DND-41 (cell line): ENCODE measurements around the gene NTM.

Source experiments
- ATAC-seq: fragments of 200-7000 bp; cut with Tn5 transposase; 3 replicates; pipeline ENCODE4 v1.9.1; 2021; ENCODE audit warnings: low read depth; ENCODE audit not compliant: insufficient read depth
- DNase-seq: peaks from one replicate; pipeline ENCODE4 v3.0.0-alpha.2; 2020
- H2AFZ ChIP-seq: 2 replicates; pipeline ENCODE4 v1.6.0; 2012; ENCODE audit warnings: low read depth, low read length
- H3K27ac ChIP-seq: 2 replicates; pipeline ENCODE4 v1.5.1; 2012; ENCODE audit warnings: low read length, inconsistent platforms
- H3K27me3 ChIP-seq: fragments of 200-600 bp; sonication (generic); 2 replicates; pipeline ENCODE4 v1.6.0; 2012; ENCODE audit warnings: low read length, mild to moderate bottlenecking, inconsistent platforms; ENCODE audit not compliant: insufficient read depth, poor library complexity
- H3K36me3 ChIP-seq: 2 replicates; pipeline ENCODE4 v1.5.1; 2012; ENCODE audit warnings: low read length, inconsistent platforms; ENCODE audit not compliant: insufficient read depth
- H3K4me1 ChIP-seq: 2 replicates; pipeline ENCODE4 v1.5.1; 2012; ENCODE audit warnings: mild to moderate bottlenecking, low read length; ENCODE audit not compliant: insufficient read depth
- H3K4me2 ChIP-seq: 2 replicates; pipeline ENCODE4 v1.6.0; 2012; ENCODE audit warnings: mild to moderate bottlenecking, moderate library complexity, low read length, inconsistent platforms; ENCODE audit not compliant: insufficient read depth
- H3K4me3 ChIP-seq, 2 experiments: fragments of 200-600 bp in 1 of 2; shearing (Covaris generic) in 1 of 2; 2 replicates each; pipeline ENCODE4 v1.5.1; 2012 to 2016; ENCODE audit warnings: inconsistent platforms in 2 of 2, low read length in 2 of 2, mild to moderate bottlenecking in 2 of 2, low read depth in 1 of 2, moderate library complexity in 1 of 2
- H3K79me2 ChIP-seq: 2 replicates; pipeline ENCODE4 v1.6.0; 2012; ENCODE audit warnings: low read length, inconsistent platforms; ENCODE audit not compliant: insufficient read depth
- H3K9ac ChIP-seq: 2 replicates; pipeline ENCODE4 v1.6.0; 2012; ENCODE audit warnings: low read depth, mild to moderate bottlenecking, inconsistent platforms, low read length, moderate library complexity
- H3K9me3 ChIP-seq: 2 replicates; pipeline ENCODE4 v1.5.1; 2012; ENCODE audit warnings: low read length, moderate library complexity, mild to moderate bottlenecking, inconsistent platforms; ENCODE audit not compliant: insufficient read depth, severe bottlenecking
- H4K20me1 ChIP-seq: 2 replicates; pipeline ENCODE4 v1.6.0; 2012; ENCODE audit warnings: low read length; ENCODE audit not compliant: insufficient read depth
- EZH2 ChIP-seq: IDR thresholded peaks from 3 replicates; pipeline ENCODE4 v1.6.1; 2012; ENCODE audit warnings: borderline replicate concordance, low read depth, mild to moderate bottlenecking, moderate library complexity, low read length, inconsistent platforms; ENCODE audit not compliant: severe bottlenecking
- TF ChIP-seq, protein P1 (sequence below): IDR thresholded peaks from 2 replicates; pipeline ENCODE4 v1.5.1; 2012; ENCODE audit warnings: borderline replicate concordance, low read length, moderate library complexity, mild to moderate bottlenecking; ENCODE audit not compliant: poor library complexity, severe bottlenecking; ENCODE audit errors: extremely low read depth

NTM gene

DNA sequence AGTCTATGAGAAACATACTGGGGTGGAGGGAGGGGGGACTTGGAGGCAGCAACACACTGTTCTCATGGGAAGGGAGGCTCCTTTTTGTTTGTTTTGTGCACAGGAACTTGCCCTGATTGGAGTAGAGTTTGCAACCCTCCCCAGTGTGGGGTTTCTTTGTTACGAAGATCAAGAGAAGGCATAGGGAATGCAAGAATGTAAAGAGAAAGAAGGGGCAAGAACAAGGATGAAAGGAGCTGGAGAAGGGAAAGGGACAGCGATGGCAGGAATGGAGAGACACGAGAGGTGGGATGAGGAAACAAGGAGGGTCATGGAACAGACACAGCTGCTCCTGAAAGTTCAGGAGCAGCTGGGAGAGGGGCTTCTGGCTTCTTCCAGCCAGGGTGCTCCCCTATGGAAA lies 611.7 kb downstream of the NTM start:
- H2AFZ ChIP-seq, result no peak overlapping the region
- no peaks in the 10 kb centered on the region for H3K9me3 ChIP-seq
- TF ChIP-seq, protein P1, sequence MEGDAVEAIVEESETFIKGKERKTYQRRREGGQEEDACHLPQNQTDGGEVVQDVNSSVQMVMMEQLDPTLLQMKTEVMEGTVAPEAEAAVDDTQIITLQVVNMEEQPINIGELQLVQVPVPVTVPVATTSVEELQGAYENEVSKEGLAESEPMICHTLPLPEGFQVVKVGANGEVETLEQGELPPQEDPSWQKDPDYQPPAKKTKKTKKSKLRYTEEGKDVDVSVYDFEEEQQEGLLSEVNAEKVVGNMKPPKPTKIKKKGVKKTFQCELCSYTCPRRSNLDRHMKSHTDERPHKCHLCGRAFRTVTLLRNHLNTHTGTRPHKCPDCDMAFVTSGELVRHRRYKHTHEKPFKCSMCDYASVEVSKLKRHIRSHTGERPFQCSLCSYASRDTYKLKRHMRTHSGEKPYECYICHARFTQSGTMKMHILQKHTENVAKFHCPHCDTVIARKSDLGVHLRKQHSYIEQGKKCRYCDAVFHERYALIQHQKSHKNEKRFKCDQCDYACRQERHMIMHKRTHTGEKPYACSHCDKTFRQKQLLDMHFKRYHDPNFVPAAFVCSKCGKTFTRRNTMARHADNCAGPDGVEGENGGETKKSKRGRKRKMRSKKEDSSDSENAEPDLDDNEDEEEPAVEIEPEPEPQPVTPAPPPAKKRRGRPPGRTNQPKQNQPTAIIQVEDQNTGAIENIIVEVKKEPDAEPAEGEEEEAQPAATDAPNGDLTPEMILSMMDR, result no peak
- TF ChIP-seq EZH2, result no peak
- no peaks in the 10 kb centered on the region for H3K27me3 ChIP-seq
- no peaks in the 10 kb centered on the region for H3K79me2 ChIP-seq
- H3K27ac ChIP-seq, result no peak overlapping the region
- no peaks in the 10 kb centered on the region for H3K4me1 ChIP-seq
- no peak for ATAC-seq
- no peak for DNase-seq
- no peaks in the 10 kb centered on the region for H4K20me1 ChIP-seq
- H3K4me2 ChIP-seq, result no peak overlapping the region
- no peaks in the 10 kb centered on the region for H3K36me3 ChIP-seq
- no peak overlapping the region for H3K4me3 ChIP-seq
- H3K9ac ChIP-seq, result no peak overlapping the region

DNA sequence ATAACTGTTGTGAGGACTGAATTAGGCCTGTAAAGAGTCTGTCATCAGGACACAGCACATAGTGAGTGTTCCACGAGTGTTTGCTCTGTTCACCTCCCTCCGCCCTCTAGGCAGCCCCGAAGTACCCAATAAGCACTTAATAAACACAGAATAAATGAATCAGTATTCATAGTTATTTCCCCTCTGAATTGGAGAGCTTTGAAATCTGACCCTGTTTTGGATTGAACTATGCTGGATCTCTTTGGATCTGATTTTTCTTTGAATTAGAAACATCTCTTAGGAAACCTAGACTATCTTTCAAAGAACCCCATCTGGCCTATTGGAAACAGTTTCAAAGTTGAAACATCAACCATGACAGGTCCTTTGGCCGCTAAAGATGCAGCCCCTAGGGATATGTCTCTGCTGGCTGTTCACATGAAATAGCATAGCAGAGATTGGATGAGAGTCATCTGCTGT lies 615.5 kb downstream of the NTM start:
- H4K20me1 ChIP-seq, result no peaks in the 10 kb centered on the region
- no peak for ATAC-seq
- no peak overlapping the region for H3K4me3 ChIP-seq
- H3K79me2 ChIP-seq, result no peaks in the 10 kb centered on the region
- no peak for DNase-seq
- no peak overlapping the region for H3K27ac ChIP-seq
- H3K9ac ChIP-seq, result no peak overlapping the region
- no peaks in the 10 kb centered on the region for H3K36me3 ChIP-seq
- no peaks in the 10 kb centered on the region for H3K9me3 ChIP-seq
- no peak for TF ChIP-seq EZH2
- TF ChIP-seq, protein P1, result no peak
- H3K4me1 ChIP-seq, result no peaks in the 10 kb centered on the region
- no peak overlapping the region for H2AFZ ChIP-seq
- peaks cover 3% of the 10 kb centered on the region for H3K27me3 ChIP-seq
- H3K4me2 ChIP-seq, result no peak overlapping the region

DNA sequence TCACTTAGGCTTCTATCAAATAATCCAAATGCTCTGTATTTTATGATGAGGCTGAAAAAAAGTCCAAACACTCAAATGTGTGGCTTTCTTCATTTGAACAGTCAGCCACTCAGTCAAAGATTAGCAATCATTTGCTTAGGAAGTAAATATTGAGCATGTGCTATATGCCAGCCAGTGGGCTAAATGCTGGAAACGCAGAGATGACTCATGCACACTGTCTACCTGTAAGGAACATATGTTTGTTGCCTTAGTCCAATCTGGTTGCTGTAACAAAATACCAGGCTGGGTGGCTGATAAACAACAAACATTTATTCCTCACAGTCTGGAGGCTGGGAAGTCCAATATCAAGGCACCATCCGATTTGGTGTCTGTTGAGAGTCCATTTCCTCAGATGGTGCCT lies 617.3 kb downstream of the NTM start:
- Histone ChIP-seq H3K36me3 (no peaks in the 10 kb centered on the region), H4K20me1 (no peaks in the 10 kb centered on the region), H3K79me2 (no peaks in the 10 kb centered on the region), H3K9me3 (no peaks in the 10 kb centered on the region), H3K4me1 (no peaks in the 10 kb centered on the region), H3K27me3 (peaks cover 3% of the 10 kb centered on the region), H3K27ac (no peak overlapping the region), H3K4me2 (no peak overlapping the region), H3K9ac (no peak overlapping the region), H2AFZ (no peak overlapping the region), H3K4me3 (no peak overlapping the region)
- ATAC-seq (no peak), DNase-seq (no peak)
- TF ChIP-seq, protein P1, result no peak
- TF ChIP-seq EZH2, result no peak

DNA sequence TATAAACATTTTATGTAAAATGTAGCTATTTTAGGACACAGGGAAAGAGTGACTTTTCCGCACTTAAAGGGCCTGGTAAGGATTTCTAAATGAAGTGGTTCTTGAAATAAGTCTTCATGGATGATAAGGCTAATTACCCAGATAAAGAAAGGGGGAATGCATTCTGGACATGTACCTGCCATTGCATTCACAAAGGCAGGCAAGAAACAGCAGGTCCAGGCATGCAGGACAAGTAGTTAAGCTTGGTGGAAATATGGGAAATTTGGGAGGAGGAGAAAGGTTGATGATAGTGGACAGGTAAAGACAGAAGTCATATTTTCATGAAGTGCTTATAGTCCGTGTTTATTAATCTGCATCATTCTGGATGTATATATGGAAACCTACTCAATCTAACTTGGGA lies 621.2 kb downstream of the NTM start:
- H4K20me1 ChIP-seq, result no peaks in the 10 kb centered on the region
- peaks cover 3% of the 10 kb centered on the region for H3K27me3 ChIP-seq
- TF ChIP-seq, protein P1, result no peak
- TF ChIP-seq EZH2, result no peak
- no peaks in the 10 kb centered on the region for H3K4me1 ChIP-seq
- H3K9ac ChIP-seq, result no peak overlapping the region
- H3K27ac ChIP-seq, result no peak overlapping the region
- H3K4me3 ChIP-seq, result no peak overlapping the region
- no peaks in the 10 kb centered on the region for H3K79me2 ChIP-seq
- H3K9me3 ChIP-seq, result peaks cover 8% of the 10 kb centered on the region
- no peaks in the 10 kb centered on the region for H3K36me3 ChIP-seq
- DNase-seq, result no peak
- no peak overlapping the region for H3K4me2 ChIP-seq
- no peak overlapping the region for H2AFZ ChIP-seq
- ATAC-seq, result no peak
